Stimulated activated CD4-positive, alpha-beta T cell treated with anti-CD3 and anti-CD28 coated beads, Interleukin-2, amount 100 ng/mL, for 24 hours (primary cell): ENCODE results near the gene MGA.

Source experiments
- DNase-seq, 2 donors: peaks; one replicate each; pipeline ENCODE4 v3.0.0-alpha.2; 2020

MGA gene

GRCh38 chr15:41789662-41790061 is 129.5 kb downstream of the MGA start:
- DNase-seq = no peak

- no peak for DNase-seq
Measured at GRCh38 chr15:41790169-41790568, 130.0 kb downstream of the MGA start.

GRCh38 chr15:41790756-41791546 is 130.7 kb downstream of the MGA start:
- no peak for DNase-seq

- DNase-seq = no peak
Measured at GRCh38 chr15:41791547-41791937, 131.3 kb downstream of the MGA start.

GRCh38 chr15:41792000-41792637 is 131.9 kb downstream of the MGA start:
- no peak for DNase-seq

GRCh38 chr15:41794081-41794480 is 133.9 kb downstream of the MGA start:
- no peak for DNase-seq

GRCh38 chr15:41795996-41796856 is 136.0 kb downstream of the MGA start:
- DNase-seq = no peak

- no peak for DNase-seq
Measured at GRCh38 chr15:41797201-41797944, 137.2 kb downstream of the MGA start.

- DNase-seq = no peak
Measured at GRCh38 chr15:41798607-41799487, 138.6 kb downstream of the MGA start.

- DNase-seq = no peak
Measured at GRCh38 chr15:41799488-41799805, 139.2 kb downstream of the MGA start.

GRCh38 chr15:41801185-41801584 is 141.0 kb downstream of the MGA start:
- DNase-seq = no peak

GRCh38 chr15:41801850-41802455 is 141.7 kb downstream of the MGA start:
- DNase-seq = no peak

GRCh38 chr15:41804361-41804760 is 144.2 kb downstream of the MGA start:
- DNase-seq = no peak

GRCh38 chr15:41804916-41805666 is 144.9 kb downstream of the MGA start:
- DNase-seq = no peak

- DNase-seq = no peak
Measured at GRCh38 chr15:41805711-41806110, 145.5 kb downstream of the MGA start.

- DNase-seq = no peak
Measured at GRCh38 chr15:41806291-41807181, 146.3 kb downstream of the MGA start.

- DNase-seq = no peak
Measured at GRCh38 chr15:41809121-41809520, 148.9 kb downstream of the MGA start.

GRCh38 chr15:41809526-41810220 is 149.5 kb downstream of the MGA start:
- DNase-seq = no peak
